Stimulated activated naive CD8-positive, alpha-beta T cell treated with anti-CD3 and anti-CD28 coated beads, Interleukin-15, Interleukin-2, amounts not matched to agents 100 U/mL and 50 U/mL, for 24 hours (primary cell): ENCODE measurements around the gene SMG7.

ENCODE experiments used
- ATAC-seq: fragments of 150-1000 bp; cut with Tn5 transposase; one replicate; pipeline ENCODE4 v1.10.0; 2021
- DNase-seq: peaks from one replicate; pipeline ENCODE4 v3.0.0; 2021

SMG7 gene

DNA sequence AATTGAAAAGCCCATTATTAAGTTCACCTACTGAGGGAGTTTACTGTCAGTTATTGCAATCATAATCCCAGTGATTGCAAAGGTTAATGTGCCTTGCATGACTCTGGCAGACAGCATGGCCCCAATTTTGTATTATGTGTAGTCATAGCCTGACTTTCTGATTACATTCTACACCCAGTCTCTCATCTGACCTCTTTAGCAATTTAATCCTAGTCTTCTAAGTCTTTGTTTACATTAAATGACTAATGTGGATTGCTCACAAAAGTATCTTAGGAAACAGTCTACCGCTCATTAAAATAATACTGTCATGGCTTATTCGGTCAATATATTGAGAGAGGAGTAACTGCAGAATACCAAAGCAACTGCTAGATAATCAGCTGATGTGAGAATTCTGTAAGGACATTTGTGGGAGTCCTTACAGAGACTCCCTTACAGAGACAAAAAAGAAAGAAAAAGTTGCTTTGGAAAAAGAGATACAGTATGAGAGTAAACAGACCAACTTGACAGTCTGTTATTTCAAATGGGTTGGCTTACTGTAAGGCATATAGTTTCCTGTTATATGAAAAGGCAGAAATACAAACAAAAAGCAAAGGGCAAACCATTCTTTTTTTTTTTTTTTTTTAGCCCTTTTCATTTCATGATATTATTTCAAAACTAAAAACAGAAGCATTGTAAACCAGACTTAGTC is 42.8 kb downstream of the SMG7 start:
- ATAC-seq, result no peak
- no peak for DNase-seq

DNA sequence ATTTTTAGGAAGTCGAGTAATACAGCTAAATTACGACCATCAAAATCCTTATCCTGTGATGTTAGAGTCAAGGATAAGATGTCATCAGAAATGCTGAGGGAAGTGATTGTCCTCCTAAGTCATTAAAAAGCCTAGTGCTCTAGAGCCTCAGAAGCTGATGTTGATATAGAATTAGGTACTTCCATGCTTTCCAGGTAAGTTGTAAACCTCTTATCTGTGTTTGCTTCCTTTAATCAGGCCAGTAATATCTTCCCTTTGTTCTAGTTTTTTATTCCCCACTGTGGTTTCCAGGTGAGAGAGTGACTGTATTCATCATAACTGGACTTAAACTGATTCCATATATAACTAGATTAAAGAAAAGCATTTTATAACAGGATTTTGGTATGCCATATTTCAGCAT is 44.4 kb downstream of the SMG7 start:
- no peak for DNase-seq
- ATAC-seq, result no peak

DNA sequence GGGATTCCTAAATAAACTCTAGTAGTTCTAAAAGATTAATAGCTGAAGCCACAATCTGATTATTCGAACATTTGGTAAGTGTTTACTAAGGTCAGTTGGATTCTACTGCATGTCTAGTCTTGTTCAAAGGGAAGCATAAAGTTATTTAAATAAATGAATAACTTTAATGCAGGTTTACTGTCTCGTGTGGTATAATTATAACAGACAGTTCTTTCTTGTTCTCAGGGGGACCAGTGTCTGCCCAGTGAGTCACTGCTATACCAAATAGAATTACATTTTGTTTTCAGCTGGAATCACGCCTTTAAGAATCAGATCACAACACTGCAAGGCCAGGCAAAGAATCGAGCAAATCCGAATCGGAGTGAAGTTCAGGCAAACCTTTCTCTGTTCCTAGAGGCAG is 45.1 kb downstream of the SMG7 start:
- DNase-seq, result no peak
- no peak for ATAC-seq

DNA sequence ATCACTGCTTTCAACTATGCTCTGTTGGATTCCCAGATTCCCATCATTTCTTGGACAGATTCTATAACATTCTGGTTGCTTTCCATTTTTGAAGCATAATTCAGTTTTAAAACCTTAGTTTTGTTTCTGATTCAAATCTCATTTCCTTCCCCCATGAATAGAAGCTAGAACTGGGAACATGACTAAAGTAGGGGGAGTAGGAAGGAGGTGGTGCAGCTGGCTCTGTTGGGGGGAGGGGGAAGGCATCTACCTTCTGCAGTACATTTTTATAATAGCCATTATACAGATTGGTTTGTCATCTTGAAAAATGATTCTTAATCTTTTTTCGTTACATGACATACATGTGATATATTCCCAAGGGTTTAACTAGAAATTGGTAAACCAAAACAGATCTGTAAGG is 48.1 kb downstream of the SMG7 start:
- DNase-seq (no peak), ATAC-seq (no peak)

DNA sequence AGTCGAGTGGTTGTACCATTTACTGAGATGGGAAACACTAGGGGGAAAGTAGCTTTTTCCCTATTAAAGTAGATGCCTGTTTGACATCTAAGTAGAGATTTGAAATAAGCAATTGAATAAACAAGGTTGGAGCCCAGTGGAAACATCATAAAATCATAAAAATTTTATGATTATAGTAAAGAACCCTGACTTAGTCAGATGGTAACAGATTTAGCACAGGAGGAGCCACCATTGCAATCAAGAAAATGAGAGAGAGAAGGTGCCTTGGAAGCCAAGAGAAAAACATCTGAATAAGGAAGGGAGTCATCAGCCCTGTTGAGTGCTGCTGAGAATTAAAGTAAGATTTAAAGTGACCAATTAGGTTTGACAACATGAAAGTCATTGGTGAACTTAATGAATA is 49.8 kb downstream of the SMG7 start:
- no peak for ATAC-seq
- DNase-seq, result no peak

DNA sequence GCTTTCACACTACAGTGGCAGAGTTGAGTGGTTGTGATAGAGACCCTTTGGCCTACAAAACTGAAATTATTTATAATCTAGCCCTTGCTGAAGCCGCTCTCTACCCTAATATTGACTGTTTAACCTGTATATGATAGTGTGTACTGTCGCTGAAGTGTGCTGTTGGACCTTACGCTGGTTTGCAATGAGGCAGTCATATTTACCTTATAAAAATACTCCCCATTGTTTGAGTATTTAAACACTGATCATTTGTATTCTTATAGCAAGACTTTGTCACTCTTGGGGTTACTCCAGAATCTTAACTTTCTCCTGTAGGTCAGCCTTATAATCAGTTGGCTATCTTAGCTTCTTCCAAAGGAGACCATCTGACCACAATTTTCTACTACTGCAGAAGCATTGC is 56.3 kb downstream of the SMG7 start:
- DNase-seq (no peak), ATAC-seq (no peak)

DNA sequence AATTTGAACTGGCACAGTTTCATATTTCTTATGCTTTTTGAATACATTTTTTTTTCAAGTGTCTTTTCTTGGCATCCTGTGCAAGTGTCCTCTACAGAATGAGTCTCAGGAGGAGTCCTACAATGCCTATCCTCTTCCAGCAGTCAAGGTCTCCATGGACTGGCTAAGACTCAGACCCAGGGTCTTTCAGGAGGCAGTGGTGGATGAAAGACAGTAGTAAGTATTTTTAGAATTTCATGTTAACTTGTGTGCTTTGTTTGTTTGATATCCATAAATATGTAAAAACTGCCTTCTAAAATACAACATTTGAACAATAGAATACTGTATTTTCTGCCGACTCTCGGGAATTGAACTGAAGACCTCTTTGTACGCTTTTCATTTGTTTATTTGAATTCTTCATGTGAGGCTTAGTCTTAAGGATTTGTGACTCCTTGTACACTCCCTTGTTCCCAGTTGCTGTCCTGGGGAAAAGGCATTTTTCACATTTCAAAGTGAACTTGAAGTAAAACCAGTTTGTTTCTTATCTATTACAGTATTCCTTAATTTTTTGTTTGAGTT is 61.4 kb downstream of the SMG7 start:
- ATAC-seq (no peak), DNase-seq (no peak)

DNA sequence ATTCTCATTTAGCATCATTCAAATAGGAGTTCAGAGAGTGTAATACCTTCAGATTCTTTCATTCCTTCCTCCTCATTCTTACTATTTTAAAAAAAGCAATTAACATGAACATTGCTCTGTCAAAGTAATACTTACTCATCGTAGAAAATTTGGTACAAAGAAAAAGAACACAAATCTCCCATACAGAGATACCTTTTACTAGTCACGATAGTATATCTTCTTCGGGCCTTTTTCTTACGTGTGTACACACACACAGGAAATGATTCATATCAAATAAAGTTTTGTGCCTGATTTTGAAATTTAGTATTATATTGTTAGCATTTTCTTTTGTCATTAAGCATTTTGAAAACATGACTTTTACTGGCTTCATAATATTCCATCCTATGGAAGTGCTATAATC is 65.1 kb downstream of the SMG7 start:
- ATAC-seq, result no peak

DNA sequence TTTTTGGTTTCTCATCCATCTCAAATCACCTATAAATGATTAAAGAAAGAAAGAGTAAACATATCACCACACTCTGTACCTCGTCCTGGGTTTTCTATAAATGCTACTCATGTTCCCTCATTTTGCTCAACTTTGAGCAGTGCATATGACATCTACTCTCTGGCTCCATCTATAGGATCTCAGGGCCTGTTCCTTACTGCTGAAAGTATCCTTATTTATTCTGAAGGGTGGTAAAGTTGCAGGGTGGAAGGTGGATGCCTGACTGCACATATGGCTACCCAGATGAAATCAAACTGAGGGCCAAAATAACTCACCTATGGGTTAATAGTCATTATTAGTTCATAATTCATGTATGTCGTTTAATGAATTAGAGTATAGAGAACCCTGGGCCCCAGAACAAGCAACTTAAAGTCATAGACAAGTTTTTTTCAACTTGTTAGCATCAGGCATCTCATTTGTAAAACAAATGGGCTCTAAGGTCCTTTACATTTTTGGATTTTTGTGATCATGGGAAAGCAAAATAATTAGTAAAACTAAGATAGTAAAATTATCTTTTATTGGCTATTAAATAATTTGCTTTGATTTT is 71.4 kb downstream of the SMG7 start:
- no peak for DNase-seq
- ATAC-seq, result peak; percentile 78

More for the DNA sequence above, 65.1 kb downstream of the SMG7 start:
- no peak for DNase-seq

DNA sequence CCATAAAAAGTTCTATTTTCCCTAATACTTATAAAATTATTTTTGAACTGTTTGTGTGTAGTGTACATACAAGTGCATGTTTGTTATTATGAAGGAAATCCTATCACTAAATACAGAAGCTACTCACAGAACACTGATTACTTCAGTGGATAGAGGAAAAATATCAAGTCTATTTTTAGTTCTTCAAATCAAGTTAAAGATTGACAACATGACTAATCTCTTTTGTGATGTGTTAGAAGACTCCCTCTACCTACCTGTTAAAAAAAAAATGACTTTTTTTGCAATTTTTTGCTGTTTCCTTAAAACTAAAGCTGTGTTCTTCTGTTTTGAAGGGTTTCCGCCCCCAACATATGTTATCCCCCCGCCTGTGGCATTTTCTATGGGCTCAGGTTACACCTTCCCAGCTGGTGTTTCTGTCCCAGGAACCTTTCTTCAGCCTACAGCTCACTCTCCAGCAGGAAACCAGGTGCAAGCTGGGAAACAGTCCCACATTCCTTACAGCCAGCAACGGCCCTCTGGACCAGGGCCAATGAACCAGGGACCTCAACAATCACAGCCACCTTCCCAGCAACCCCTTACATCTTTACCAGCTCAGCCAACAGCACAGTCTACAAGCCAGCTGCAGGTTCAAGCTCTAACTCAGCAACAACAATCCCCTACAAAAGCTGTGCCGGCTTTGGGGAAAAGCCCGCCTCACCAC is 72.4 kb downstream of the SMG7 start:
- DNase-seq, result no peak
- no peak for ATAC-seq

DNA sequence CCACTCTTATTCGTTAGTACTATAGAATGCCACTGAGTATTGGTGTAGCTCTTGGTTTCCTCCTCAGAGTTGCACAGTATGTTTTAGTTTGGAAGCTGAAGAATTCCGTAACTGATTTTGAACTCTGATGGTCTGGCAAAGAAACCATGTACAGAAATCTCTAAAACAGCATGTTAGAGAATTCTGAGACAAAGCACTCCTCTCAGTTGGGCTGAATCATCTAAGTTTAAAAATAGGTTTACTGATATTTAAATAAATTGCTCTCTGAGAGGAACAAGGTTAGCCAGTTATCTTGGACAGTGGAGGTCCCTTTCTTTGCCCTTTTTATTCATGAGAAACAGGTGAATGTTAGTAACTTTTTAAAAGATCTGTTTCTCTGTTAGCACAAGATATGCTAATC is 74.1 kb downstream of the SMG7 start:
- no peak for ATAC-seq
- DNase-seq, result no peak

DNA sequence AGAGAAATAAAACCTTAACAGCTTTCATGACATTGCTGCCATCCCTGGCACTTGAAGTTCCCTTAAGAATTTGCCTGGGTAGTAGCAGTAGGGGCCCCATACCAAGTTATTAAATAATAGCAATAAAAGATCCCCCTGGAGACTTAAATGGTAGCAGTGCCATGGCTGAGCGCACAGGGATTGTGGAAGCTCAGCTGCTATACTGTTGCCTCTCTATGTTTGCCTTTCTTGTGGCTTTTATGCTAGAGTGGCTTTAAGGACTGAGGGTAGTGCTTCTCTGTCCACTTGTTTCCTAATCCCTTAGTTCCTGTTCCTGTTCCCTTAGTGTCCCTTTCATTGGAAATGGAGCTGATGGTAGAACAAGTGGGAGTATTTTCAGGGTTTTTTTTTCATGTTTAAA is 75.8 kb downstream of the SMG7 start:
- DNase-seq, result no peak
- ATAC-seq, result no peak

DNA sequence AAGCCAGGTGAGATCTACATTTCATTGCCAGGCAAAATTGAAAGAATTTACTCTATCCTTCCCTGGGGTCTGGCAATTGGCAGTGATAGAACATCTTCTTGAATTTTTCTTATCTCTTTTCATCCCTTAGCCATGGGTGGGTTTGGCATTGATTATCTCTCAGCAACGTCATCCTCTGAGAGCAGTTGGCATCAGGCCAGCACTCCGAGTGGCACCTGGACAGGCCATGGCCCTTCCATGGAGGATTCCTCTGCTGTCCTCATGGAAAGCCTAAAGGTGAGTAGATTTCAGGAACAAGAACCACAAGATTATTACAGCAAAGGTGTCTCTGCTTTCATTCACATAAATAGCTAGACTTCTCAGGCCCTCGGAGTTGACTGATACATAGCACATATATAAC is 78.6 kb downstream of the SMG7 start:
- DNase-seq (no peak), ATAC-seq (no peak)

DNA sequence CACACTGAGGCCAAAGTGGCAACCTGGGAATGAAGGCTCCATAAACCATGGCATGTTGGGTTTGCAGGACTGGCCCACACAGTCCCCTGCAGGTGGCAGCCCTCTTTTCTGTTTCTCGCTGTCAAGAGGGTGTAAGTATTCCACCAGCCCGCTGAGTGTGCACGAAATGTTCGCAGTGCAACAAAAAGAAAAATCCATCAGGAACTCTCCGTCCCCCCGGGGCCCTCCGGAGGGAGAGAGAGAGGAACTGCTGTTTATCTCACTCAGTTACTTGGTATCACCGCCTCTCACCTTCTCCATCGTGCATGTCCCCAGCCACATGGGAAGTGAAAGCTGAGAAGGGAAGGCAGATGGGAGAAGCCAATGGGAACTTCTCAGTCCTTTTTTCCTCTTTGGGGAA is 79.6 kb downstream of the SMG7 start:
- ATAC-seq (no peak), DNase-seq (no peak)

DNA sequence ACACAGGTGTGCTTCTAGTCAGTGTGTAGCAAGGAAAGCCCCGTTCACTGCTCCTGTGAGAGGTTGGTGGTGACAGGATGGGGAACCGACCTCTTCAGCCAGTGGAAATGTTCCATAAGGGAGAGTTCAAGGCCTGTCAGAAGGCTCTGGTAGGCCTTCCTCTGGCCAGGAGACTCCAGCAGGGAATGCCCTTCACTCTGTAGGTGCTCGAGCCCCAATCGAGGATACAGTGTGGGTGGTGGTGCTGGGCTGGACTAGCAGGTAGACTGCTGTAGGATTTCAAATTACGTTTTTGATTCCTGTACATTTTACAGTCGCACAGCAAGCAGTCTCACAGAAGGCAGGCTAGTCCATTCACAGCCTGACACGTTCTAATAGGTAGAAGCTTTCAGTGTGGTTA is 80.1 kb downstream of the SMG7 start:
- DNase-seq (no peak), ATAC-seq (no peak)

DNA sequence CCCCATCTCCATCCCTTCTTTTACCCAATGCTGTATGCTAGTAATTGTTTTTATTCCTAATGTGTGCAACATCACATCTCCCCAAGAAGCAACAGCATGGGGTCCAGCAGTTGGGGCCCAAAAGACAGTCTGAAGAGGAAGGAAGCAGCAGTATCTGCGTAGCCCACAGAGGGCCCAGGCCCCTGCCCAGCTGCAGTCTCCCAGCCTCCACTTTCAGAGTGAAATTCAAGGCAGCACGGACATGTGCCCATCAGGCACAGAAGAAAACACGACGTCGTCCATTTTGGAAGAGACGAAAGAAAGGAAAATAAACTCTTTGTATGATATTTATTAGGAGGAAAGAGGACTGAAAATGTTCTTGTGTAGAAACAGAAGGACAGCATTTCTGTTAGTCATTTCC is 80.6 kb downstream of the SMG7 start:
- no peak for DNase-seq
- ATAC-seq, result no peak

DNA sequence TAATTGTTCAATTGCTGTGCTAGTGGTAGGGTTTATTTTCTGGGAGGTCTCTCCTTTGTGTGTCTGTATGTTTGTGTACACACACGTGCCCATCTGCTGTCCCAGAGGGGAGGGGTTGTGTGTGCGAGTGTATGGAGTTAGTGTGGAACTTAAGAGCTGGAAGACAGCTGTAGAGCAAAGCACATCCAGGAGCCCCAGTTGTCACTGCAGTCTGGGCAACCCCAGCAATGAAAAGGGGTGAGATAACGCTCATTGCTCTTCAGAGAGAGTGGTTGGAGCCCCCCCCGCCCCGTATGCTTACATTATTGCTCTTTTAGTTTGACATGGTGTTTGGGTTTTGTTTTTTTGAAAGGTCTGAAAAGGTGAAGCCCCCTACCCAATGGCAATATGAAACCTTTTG is 81.0 kb downstream of the SMG7 start:
- DNase-seq (no peak), ATAC-seq (no peak)

DNA sequence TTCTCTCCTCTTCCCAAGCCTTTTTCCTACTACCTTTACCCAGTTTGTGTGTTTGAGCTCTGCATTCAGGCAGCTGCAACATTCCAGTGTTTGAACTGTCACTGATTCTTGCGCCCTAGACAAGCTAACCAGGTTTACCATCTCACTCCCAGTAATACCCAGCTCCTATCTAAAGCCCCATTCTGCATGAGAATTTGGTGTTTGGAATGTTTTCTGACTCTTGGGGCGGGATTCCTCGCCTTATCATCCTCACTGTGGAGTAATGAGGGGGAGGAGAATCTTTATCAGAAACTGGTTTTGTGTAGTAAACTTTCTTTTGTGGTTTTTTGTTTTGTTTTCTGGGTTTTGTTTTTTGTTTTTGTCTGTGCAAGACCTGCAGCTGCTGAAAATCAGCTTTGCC is 81.5 kb downstream of the SMG7 start:
- ATAC-seq, result no peak
- no peak for DNase-seq

DNA sequence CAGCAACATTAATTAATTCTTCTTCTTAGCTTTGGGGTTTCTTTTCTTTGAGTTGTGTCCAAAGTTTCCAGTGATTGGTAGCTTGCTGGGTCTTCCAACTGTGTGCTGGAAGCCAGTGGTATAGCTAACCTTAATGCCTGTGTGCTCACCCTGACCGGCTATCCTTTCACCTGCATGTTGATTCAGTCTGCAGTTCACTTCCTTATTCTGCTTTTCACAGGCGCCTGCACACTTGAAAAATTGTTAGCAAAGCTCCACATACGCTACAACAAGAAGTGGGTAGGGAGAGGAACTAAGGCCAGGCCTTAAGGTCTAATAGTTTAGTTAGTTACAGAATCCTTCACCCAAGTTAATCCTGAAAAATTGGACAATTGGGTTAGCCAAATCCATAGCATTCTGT is 82.3 kb downstream of the SMG7 start:
- ATAC-seq (no peak), DNase-seq (no peak)

DNA sequence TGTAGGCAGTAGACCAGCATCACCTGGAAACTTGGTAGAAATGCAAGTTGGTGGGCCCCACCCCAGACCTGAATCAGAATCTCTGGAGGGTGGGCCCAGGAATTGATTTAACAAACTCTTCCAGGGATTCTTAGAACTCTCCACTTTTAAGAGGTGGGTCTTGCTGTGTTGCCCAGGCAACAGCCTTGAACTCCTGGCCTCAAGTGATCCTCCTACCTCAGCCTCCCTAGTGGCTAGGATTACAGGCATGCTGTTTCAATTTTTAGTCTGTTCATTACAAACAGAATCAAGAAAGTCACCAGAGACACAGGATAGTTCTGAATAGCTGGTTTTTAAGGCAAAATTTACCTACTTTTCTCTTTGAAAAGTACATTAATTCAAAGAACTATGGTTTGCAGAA is 86.8 kb downstream of the SMG7 start:
- ATAC-seq (no peak), DNase-seq (no peak)

DNA sequence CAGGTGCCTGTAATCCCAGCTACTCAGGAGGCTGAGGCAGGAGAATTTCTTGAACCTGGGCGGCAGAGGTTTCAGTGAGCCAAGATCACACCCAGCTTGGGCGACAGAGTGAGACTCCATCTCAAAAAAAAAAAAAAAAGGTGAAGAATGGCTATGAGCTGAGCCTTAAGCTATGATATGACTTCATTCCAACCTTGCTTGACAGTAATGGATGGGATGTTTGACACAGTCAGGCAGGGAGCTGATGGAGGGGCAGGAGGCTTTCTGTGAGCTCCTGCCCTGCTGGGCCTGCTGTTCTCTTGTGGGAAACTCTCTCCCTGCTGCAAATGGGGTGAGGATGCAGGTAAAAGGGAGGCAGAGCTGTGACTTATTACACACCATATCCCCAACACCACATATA is 90.4 kb downstream of the SMG7 start:
- DNase-seq (no peak), ATAC-seq (no peak)

DNA sequence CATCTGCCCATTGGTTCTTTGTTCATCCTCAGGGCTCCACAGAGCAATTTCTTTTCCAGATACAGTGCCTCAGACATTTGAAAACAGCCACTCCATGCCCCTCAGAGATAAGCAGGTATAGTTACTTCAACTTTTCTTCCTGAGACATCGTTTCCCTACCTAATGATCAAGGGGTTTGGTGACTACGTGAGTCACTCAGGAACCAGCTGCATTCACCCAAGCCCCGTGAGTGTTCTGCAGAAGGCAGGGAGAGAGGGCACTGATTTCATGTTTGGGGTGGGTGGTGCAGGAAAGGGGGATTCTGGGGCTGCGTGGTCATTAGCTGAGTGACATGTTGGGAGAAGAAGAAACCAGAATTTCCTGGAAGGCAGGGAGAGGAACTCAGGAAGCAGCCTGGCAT is 93.0 kb downstream of the SMG7 start:
- DNase-seq, result no peak
- no peak for ATAC-seq

DNA sequence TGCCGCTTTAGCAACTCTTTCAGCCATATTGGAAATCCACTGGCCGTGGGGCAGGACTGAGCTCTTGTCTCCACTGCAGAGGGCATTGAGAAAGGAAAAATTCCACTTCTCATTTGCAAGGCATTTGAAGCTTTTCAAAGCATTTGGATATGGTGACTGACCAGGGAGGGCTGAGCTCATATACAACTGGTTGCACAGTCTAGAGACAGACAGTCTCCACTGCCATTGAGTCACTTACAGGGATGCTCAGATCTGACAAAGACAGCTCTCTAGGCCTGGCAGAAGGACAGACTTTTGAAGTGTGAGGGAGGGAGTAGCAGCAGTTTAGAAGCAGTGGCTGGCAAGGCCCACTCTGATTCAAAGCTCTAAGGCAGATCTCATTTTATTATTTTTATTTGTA is 93.7 kb downstream of the SMG7 start:
- DNase-seq, result no peak
- no peak for ATAC-seq

DNA sequence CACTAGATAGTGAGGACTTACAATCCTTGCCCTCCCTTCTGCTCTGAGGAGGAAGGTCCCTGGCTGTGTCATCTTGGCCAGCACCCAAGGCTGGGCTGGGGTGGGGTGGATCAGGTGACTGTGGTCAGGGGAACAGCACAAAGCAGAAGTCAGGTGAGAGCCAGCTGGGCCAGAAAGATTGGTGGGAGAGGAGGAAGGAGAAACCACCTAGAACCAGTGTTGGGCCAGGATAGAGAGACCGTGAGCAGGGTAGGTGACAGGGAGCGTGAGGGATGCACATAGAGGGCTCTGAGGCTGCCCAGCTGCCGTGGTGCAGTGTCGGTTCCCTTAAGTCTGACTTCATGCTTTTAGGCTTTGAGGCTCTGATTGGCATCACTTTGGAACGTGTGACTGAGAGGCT is 95.3 kb downstream of the SMG7 start:
- DNase-seq, result peak; percentile 18
- peak; percentile 41 for ATAC-seq
